NCI-H526 (cell line): ENCODE data around the gene CMIP.

Source experiments
- DNase-seq, 2 experiments: peaks; one replicate each; lab custom pipeline; 2025; lab: John Stamatoyannopoulos, UW

CMIP gene

GRCh38 chr16:81586977-81587625 lies 142.5 kb downstream of the CMIP start:
- no peak for DNase-seq

- no peak for DNase-seq
Measured at GRCh38 chr16:81587626-81588160, 143.1 kb downstream of the CMIP start.

- DNase-seq: no peak
Measured at GRCh38 chr16:81588326-81589081, 143.9 kb downstream of the CMIP start.

GRCh38 chr16:81589975-81590650 lies 145.5 kb downstream of the CMIP start:
- DNase-seq: no peak

DNA sequence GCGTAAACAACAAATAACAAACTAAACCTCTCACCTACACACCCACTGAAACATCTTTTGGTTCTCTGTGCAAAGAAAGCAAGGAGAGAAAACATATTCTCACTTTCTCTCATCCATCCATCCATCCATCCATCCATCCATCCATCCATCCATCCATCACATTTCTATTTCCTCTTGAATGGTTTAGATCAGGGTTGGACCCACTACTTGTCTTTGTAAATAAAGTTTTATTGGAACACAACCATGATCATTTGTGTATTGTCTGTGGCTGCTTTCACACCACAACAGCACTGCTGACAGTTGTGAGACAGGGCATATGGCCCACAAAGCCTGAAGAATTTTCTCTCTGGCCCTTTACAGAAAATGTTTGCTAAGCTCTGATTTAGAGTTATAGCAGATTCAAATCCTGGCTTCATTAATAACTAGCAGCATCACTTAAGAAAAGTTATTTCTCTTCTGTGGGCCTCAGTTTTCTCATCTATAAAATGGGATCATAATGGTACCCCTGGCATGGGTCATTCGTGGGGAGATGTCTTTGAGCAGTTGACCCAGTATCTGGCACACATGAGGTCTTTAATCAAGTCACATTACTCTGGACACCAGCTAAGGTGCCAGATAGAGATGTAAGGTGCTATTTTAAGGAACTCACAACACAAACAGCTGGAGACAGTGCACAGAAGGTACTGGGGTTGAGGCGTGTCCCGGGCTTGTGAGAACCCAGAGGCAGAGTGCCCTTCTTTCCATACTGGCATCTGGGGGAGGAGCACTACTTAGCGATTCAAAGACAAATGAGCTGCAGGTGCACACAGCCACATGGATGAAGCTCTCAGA lies 146.3 kb downstream of the CMIP start:
- DNase-seq: peak in 1 of 2 experiments; percentile 39

DNA sequence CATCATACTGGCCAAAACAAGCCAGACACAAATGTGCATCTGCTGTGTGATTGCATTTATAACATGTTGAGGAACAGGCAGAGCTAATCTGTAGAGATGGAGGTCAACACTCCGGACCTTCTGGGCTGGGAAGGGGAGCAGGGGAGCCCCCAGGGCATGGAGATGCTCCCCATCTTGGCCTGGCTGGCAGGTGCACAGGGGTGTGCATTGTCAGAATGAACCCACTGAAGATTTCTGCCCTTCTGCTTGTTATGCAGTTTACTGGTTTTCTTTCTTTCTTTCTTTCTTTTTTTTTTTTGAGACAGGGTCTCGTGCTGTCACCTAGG lies 146.9 kb downstream of the CMIP start:
- DNase-seq: no peak

DNA sequence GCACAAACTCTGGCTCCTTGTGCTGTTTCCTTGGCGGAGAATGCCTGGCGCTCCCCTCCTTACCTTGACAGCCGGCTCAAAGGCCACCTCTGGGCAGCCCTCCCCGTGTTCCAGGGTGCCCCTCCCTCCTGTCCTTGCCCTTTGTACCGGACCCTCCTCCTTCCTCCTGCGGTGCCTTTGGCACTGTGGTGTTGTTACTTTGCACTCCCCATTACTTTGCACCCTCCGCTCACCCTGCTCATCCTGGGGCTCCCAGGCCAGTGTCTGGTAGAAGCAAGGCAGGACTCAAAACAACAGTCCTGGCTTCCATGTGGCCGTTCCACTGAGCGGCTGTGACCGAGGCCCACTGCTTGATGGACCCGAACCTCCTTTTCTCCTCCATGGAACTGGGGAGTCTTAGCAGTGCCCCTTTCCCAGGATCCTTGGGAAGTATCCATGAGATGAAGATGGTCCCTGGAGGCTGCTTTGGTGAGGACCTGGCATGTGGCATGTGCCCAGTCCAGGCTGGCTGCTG lies 147.8 kb downstream of the CMIP start:
- DNase-seq: no peak

GRCh38 chr16:81593481-81593880 lies 148.9 kb downstream of the CMIP start:
- no peak for DNase-seq

- DNase-seq: no peak
Measured at GRCh38 chr16:81595629-81596292, 151.2 kb downstream of the CMIP start.

DNA sequence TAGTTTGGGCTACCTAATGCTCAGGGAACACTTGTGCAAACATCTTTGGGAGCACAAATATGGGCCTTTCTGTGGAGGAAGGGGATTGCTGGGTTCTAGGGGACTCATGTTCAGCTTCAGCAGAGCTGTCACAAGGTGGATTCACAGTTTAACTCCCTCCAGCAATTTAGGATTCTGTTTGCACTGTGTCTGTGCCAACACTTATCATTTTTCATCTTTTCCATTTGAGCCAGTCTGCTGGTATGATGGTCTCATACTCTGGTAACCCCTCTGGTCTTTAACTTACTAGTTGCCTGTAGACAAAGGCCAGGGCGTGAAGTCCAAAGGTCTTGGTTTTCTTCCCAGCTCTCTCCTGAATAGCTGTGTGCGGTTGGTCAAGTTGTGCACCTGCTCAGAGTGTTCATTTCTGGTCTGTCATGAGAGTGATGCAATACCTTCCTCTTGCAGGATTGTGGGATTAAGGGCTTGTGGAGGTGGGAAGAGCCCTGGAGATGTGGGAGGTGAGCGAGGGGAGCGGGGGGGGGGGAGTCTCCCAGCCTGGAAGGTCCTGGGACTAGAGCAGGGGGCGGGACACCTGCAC lies 152.6 kb downstream of the CMIP start:
- no peak for DNase-seq

DNA sequence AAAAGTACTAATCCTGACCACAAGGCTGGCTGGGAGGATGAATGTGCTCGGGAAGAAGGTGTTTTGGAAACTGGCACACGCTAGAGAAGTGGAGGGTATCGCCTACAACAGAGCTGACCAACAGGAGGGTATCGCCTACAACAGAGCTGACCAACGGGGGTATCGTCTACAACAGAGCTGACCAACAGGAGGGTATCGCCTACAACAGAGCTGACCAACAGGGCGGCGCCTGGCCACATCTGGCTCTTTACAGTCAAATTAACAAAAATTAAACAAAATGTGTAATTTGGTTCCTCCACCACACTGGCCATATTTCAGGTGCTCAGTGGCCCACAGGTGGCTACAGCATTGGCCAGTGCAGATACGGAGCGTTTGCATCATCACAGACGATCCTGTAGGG lies 153.5 kb downstream of the CMIP start:
- DNase-seq: no peak

DNA sequence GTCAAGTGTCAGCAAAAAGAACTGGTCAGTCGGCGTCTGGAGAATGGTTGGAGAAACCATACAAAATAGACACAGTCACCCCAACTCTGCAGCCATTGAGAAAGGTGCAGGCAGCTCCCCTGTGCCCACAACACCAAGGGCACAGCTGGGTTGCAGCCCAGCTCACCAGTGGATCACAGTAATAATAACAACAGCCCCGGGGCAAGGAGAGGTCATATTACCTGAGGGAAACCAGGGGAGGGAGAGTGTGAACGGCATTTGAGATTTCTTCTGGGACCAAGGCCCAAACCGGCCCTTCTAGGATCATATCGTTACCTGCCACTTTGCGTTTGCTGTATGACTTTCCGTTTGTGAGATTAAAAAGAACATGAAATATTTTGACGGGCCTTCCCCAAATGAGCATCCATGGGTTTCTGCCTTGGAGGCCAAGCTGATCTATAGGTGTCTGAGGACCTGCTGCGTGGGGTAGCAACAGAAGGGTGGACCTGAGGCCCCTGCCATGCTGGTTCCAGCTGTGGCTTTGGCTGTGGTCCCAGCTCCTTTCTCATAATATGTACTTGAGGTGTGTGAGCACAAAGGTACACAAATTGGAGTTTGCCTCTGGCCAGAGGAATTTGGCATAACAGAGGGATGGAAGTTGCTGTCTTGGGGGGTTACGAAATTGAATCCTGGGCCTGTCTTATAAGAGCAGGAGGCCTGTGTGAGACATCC lies 154.6 kb downstream of the CMIP start:
- no peak for DNase-seq

DNA sequence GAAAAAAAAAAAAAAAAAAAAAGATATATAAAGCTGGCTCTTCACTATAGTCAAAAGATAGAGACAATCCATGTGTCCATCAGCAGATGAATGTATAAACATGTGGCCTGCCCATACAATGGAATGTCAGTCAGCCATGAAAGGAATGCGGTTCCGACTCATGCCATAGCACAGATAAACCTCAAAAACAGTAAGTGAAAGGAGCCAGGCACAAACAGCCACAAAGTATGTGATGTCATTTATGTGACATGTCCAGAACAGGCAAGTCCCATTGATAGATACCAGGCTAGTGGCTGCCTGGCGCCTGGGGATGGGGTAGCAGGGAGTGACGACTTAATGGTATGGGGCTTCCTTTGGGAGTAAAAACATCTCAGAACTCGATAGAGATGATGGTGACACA lies 155.7 kb downstream of the CMIP start:
- no peak for DNase-seq

GRCh38 chr16:81601008-81601428 lies 156.4 kb downstream of the CMIP start:
- DNase-seq: no peak

GRCh38 chr16:81601601-81602255 lies 157.1 kb downstream of the CMIP start:
- no peak for DNase-seq

GRCh38 chr16:81602256-81602776 lies 157.7 kb downstream of the CMIP start:
- no peak for DNase-seq

- no peak for DNase-seq
Measured at GRCh38 chr16:81602792-81603191, 158.2 kb downstream of the CMIP start.

- DNase-seq: no peak
Measured at GRCh38 chr16:81604960-81605383, 160.4 kb downstream of the CMIP start.

- DNase-seq: no peak
Measured at GRCh38 chr16:81606039-81606438, 161.4 kb downstream of the CMIP start.
